Activated naive CD8-positive, alpha-beta T cell treated with anti-CD3 and anti-CD28 coated beads, Interleukin-2, amount 50 U/mL, for 16 hours (primary cell): Measurements from ENCODE around the gene SV2C.
A peak's percentile ranks its signal among the peaks of the same experiment; 100 is the strongest.
"Not testable (repeated sequence)": the region's sequence is repeated elsewhere in the genome, so short reads cannot be mapped to it uniquely, and the experiment has no call there.

Experiments used
- DNase-seq: peaks from one replicate; pipeline ENCODE4 v3.0.0-alpha.2; 2020; ENCODE audit warnings: low read depth, low spot score

The SV2C gene

DNA sequence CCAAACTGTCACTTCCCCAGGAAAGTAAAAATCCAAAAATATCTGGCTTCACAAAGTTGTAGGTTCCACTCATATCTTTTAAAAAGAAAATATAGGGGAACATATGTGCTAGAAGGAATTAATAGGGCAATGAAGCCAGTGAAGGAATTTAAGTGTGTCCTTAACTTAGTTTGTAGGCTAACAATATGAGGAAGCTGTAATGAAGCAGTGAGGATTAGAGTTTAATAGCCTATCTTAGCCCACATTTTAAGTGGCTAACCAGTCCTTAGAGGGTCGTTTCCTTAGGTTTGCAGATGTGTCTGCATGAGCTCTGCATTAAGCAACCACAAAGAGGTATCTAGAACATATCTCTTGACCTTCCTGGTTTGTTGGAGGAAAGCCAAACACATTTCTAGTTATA is 218.7 kb downstream of the SV2C start:
- not testable (repeated sequence) for DNase-seq

DNA sequence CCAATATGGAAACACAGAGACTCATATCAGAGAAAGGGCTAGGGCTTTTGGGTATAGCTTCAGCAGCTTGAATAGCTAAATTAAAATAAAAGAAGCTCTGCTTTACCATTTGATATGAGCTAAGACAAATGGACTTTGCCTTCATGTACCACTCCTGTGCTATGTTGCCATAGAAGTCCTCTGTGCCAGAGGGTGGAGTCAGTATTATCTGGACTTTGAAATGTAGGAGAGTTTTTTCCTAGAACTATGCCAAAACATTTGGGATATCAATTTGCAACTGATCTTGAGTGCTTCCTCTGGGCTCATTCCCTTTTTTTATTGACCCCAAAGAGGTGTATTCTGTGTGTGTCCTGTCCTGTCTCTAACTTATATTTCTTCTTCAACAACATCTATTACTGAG is 219.5 kb downstream of the SV2C start:
- DNase-seq = not testable (repeated sequence)

DNA sequence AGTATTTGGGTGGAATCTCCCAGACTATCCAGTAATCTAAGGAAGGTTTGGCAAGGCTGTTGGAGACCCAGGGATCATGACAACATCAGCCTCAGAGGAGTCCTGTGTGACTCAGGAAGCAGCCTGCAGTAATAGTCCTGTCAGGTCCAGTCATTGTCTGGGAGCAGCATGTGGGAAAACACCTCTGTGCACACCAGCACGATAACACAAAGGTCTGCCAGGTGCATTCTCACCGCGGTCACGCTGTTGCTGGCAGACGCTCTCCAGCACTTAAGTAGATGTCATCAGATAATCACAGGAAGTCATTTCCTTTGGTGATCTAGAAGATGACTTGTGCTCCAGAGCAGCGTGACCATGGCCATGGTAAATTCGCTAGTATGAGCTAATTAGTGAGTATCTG is 220.7 kb downstream of the SV2C start:
- DNase-seq = no peak

DNA sequence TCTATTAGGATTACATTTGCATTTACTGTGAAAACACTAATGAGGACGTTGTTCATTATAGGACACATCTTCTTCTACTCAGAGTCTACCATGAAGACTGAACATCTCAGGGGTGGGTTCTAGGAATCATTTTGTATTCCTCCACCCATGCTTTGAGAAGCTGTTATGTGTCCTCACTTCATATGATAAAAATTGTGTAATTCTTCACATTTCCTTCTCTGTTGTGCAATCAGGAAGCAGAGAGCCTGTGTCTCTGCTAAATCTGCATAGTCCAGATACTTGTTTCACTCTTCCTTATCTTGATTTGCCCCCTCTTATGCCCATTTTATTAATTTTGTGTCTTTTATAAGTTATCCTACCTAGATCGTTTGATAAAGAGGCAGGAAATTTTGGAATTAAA is 222.1 kb downstream of the SV2C start:
- DNase-seq = no peak

DNA sequence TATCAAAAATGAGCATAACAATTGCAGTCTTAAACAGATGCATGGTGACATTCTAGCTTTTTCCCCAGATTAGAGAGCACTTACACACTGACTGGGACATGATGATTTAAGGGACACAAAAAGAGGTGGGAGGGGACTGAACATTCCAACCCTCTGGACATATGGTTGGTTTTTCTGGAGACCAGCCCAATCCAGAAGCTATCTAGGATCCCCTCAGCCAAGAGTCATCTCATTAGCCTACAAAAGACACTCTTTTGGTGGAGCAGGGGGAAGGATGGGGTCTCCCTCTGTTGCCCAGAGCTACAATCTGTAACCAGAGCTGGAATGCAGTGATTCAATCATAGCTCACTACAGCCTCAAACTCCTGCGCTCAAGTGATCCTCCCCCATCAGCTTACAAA is 222.6 kb downstream of the SV2C start:
- DNase-seq = no peak

DNA sequence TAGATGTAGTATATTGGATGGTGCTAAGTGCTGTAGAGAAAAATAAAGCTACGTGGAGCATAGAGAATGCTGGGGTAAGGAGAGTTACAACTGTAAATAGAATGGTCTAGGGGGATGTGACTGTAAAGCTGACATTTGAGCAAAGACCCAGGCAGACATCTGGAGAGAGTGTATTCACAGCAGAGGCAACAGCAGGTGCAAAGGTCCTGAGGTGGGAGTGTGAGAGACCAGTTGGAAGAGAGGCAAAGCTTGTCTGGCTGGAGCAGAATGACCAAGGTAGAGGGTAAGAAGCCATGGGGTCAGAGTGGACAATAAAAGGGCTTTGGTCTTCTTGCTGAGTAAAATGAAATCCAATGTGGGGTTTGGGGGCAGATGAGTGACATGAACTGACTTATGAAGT is 227.0 kb downstream of the SV2C start:
- no peak for DNase-seq

DNA sequence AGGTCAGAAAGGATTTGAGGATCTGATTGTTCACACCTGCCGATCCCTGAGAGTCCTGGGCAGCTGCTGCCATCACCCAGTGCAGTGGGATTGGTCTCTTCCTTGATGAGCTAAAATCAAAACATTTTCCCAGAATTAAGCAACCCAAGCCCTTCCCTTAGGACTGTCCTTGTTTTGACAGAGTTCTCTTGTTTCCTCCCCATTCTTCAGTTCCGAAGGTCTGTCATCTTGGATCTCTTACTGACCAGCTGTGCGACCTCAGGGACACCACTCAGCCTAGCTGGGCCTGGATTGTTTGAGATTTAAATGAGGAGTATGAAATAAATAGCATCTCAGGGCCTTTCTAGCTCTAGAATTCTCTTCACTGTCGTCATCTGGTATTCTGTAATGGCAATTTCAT is 229.6 kb downstream of the SV2C start:
- DNase-seq = no peak

DNA sequence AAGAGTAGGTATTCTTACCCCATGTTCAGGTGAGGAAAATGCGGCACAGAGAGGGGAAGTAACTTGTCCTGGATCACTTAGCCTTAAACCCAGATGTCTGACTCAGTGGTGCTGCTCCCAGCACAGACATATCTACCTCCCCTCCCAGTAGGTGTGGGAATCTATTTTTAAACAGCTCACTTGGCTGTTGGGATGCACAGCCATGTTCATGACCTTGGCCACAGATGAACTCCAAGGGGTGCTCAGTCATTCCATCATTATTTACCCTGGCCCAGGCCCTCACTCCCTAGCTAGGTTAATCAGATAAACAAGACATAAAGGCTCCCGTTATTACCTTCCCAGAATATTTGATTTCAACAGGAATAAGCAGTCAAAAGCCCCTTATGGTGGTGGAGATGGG is 231.5 kb downstream of the SV2C start:
- no peak for DNase-seq

DNA sequence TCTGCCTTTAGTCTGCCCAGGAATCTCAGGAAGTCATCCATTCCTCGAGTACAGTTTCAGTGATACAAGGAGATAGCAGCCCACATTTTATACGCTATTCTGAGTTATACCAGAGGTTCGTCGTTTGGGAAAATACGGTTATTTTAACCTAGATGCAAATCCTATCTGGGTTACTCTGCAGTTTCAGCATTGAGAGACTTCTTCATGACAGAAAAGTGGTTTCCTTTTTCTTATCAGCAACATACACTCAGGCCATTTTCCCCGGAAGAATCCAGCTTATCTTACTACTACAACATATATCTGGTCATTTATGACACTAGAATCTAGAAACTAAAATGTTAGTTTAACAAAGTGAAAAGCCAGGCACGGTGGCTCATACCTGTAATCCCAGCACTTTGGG is 236.5 kb downstream of the SV2C start:
- no peak for DNase-seq

DNA sequence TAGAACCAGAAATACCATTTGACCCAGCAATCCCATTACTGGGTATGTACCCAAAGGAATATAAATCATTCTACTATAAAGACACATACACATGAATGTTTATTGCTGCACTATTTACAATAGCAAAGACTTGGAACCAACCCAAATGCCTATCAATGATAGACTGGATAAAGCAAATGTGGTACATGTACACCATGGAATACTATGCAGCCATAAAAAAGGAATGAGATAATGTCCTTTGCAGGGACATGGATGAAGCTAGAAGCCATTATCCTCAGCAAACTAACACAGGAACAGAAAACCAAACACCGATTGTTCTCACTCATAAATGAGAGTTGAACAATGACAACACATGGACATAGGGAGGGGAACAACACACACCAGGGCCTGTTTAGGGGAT is 240.3 kb downstream of the SV2C start:
- DNase-seq = not testable (repeated sequence)

DNA sequence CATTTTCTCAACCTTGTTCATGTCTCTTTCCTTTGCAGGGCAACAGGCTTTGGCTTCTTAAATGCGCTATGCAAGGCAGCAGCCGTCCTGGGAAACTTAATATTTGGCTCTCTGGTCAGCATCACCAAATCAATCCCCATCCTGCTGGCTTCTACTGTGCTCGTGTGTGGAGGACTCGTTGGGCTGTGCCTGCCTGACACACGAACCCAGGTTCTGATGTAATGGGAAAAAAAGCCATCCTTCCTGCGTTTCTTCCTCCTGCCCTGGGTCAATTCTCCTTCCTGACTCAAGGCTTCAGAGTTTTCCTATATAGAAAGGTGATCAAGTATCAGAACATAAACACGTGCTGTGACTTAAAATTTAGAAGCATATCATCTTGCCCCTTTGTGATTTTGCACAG is 242.1 kb downstream of the SV2C start:
- no peak for DNase-seq

DNA sequence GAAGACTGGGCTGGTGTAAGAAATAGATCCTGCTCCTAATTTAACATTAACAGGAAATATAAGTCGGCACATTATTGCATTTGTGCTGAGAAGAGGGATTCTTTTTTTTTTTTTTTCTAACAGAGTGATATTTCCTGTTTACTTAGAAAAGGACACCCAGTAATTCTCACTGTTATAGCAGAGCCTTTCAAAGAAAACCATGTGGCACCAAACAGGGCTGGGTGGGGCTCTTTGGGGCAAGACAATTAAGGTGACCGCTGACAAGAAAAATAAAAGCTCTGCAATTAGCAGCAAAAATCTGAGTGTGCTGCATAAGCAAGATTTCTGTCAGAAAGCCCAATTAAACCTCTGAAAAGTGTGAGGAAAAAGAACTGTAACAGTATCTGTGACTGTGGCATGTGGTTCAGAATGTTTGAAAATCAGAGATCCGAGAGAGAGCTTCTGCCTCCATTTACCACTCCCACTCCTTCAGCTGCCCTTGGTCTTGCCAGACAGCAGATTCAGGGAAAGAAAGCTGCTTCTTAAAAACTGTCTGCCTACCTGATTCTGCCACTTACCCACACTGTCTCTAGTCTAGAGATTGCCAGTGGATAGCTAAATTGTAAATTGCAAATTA is 242.8 kb downstream of the SV2C start:
- DNase-seq = no peak

DNA sequence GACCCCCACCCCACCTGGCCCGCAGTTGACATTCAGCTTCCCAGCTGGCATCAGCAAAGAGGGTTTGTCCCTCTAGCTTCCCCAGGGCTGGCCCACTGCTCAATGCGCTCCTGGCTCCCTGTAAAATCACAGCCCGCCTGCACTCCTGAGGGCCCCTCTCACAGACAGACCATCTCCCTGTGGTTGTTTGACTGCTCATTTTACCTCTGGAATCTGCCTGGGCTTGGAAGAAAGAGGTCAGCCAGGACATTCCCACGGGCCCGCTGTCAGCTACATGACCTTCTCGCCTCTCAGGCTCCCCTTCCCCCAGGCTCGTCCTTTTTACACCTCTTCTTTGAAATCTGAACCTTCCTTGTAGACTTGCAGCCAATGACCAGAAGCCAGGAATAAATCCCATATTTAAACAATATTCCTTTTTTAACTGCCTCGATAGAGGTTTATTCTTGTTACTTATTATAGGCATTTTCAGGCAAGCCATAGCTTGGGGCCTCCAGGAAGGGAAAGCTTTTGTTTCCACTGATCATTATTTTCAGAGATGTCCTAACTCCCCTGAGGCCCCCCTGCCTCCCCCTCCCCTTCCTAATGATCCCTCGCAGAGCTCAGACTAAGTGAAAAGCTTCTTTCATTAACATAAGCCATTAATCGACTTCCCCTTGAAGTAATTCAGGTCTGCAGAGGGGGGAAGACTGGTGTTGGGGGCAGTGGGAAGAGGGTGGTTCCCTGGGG is 243.6 kb downstream of the SV2C start:
- DNase-seq = no peak

DNA sequence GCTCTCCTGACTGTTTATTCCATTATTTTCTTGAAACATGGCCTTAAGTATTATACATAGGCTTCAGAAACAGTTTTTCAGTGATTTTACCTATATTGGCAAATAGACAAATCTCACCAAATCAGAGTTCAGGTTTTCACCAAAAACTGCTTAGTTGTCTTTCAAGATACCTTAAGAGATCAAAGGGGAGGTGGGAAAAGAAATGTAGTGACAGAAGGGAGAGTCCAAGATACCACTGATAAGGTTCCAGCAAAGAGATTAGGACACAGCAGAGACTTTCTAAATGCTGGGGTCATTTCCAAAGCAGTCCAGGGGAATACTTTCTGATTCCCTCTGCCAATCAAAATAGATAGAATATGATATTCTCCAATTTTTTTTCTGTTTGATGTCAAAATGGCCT is 246.2 kb downstream of the SV2C start:
- no peak for DNase-seq

DNA sequence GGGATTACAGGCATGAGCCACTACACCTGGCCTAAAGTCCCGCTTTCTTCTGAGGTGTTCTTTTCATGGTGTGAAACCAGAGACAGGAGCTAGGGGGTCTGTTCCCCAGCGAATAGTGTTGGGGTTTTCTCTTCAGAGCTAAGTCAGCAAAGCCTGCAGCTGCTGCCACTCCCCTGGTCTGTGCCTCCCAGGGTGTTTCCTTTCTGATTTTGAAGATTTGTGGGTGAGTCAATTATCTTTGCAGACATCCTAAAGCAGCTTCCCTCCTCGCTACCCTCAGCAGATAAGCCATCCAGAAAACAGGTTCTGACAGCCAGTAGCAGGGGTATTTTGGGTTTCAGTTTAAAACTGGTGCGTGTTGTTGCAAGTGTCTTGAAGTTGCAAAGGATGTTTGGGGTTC is 247.9 kb downstream of the SV2C start:
- DNase-seq = no peak

DNA sequence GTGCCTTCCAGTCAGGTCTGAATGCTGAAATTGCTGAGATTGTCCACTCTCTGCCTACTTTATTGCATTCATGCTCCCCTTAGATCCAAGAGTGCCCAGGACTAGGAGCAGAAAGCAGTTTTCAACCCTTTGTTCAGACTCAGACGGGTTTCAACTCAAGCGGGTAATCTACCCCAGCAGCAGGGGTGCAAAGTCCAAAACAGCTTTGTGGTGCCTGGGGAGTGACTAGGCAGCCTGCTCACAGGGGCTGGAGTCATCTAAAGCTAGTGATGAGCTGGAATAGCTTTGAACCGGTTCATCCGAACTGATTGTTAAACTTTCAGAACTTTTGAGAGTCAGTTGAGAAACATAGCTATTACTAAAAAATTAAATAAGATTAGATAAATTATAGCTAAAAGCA is 248.9 kb downstream of the SV2C start:
- DNase-seq = no peak

DNA sequence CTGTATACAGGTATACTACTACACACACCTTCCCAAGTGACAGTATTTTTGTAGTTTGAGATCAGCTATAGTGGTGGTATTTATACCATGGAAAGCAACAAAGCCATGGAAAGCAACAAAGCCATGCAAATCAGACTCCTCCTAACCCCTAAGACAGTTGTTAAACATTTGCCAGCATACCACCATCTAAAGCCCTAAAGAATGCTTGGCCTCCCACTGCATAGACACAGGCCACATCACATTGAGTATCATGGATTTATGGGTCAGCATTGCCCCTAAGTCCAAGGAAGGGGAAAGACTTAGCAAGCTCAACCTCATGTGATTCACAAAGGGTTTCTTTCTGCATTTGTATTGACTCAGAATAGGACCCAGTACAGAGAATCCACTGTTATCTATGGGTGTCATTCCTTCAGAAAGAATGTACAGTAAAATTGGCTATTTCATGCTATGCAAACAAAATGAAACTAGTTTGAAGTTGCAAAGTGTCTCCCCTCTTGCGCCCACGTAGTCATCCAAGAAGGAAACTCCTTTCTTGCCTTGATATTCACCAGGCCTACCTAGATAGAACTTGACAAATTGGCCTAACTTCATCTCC is 249.5 kb downstream of the SV2C start:
- no peak for DNase-seq

DNA sequence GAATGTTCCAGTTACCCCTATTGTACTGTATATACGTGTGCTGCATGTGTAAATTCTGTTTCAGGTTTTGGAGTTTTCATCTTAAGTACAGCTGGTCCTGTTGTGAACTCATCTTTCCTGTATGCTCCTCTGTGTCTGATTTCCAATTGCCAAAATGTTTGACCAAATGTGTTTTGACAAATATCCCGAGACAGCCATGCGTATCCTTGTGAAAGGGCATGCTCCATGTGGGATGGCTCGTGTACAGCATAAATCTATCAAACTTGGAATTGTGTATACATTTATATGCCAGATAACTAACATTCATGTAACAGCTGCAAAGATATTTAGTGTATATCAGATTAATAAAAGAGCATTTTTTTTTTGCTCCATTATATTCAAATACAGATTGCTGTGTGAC is 250.4 kb downstream of the SV2C start:
- DNase-seq = no peak

DNA sequence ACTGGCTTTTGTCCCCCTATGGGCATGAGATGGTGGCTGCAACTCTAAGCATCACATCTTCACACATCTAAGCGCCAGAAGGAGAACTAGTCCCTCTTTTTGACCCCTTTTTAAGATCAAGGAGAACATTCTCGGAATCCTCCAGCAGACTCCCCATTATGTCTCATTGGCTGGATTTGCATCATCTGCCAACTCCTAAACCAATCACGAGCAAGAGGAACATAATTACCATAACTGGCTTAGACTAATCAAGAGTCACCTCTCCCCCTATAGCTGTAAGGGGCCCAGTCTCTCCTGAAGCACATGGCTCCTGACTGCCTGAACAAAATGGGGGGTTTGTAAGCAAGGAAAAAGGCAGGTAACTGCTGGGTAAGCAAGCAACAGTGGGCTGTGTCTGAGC is 251.4 kb downstream of the SV2C start:
- DNase-seq = no peak

DNA sequence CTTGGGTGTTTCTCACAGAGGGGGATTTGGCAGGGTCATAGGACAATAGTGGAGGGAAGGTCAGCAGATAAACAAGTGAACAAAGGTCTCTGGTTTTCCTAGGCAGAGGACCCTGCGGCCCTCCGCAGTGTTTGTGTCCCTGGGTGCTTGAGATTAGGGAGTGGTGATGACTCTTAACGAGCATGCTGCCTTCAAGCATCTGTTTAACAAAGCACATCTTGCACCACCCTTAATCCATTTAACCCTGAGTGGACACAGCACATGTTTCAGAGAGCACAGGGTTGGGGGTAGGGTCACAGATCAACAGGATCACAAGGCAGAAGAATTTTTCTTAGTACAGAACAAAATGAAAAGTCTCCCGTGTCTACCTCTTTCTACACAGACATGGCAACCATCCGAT is 252.3 kb downstream of the SV2C start:
- not testable (repeated sequence) for DNase-seq

DNA sequence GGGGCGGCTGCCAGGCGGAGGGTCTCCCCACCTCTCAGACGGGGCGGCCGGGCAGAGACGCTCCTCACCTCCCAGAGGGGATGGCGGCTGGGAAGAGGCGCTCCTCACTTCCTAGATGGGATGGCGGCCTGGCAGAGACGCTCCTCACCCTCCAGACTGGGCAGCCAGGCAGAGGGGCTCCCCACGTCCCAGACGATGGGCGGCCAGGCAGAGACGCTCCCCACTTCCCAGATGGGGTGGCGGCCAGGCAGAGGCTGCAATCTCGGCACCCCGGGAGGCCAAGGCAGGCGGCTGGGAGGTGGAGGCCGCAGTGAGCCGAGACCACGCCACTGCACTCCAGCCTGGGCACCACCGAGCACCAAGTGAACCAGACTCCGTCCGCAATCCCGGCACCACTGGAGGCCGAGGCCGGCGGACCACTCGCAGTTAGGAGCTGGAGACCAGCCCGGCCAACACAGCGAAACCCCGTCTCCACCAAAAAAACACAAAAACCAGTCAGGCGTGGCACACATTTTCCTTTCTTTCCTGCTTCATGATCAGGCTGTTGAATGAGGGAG is 253.1 kb downstream of the SV2C start:
- not testable (repeated sequence) for DNase-seq

DNA sequence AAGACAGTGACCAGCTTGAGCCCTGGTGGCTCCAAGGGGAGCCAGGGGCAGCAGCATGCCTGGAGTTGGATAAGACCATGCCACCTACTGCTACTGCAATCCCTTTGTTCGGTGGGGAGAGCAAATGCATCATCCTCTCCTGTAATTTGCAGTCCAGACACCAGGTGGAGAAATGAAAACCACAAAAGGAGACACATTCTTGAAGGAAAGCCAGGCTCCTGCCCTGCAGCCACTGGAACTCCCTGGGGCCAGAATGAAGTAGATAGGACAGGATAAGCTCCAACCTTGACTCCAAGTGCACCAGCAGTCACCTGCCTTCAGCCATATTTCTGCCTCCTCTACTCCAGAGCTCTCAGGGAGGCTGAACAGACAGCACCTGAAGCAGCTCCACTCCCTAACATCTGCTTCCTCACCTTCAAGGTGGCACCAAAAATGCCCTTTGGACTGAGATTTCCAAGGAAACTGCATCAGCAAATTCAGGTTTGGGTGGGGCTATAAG is 254.8 kb downstream of the SV2C start:
- DNase-seq = peak; percentile 4

DNA sequence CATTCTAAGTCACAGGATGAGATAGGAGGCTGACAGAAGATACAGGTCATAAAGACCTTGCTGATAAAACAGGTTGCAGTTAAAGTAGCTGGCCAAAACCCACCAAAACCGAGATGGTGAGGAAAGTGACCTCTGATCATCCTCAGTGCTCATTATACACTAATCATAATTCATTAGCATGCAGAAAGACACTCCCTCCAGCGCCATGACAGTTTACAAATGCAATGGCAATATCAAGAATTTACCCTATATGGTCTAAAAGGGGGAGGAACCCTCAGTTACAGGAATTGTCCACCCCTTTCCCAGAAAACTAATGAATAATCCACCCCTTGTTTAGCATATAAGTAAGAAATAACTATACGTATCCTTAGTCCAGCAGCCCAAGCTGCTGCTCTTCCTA is 256.7 kb downstream of the SV2C start:
- no peak for DNase-seq
